A673 (cell line): Measurements from ENCODE around the gene VDAC1.

Source experiments
- EZH2 ChIP-seq: fragments of 200-600 bp; sonication (generic); IDR thresholded peaks from 2 replicates; pipeline ENCODE4 v1.6.1; 2017; ENCODE audit warnings: borderline replicate concordance, low read depth, mild to moderate bottlenecking, mixed read lengths, antibody characterized with exemption, low read length; ENCODE audit not compliant: poor library complexity, severe bottlenecking
- TF ChIP-seq, protein P1 (sequence below): fragments of 300-800, 200-600 bp; sonication (generic); conservative IDR thresholded peaks from 2 replicates; pipeline ENCODE4 v1.5.1; 2017; ENCODE audit warnings: low read depth, mild to moderate bottlenecking, antibody characterized with exemption, low read length, moderate library complexity, mixed read lengths

DNA sequence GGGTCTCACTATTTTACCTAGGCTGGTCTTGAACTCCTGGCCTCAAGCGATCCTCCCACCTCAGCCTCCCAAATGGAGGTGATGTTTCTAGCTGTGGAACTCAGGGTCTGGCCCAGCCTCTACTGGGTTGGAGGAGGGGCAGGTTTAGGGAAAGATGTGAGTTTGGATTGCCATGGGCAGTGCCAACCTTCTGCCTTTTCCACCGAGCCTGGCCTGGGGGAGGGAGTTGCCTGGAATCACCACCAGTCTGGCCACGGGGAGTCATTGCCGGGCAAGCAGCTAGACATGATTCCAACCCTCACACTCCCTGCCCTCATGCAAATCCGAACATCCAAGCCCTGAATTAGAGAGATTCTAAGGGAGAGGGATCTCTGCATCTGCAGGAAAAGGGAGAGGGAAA is 21.0 kb upstream of the VDAC1 start:
- TF ChIP-seq, protein P1, sequence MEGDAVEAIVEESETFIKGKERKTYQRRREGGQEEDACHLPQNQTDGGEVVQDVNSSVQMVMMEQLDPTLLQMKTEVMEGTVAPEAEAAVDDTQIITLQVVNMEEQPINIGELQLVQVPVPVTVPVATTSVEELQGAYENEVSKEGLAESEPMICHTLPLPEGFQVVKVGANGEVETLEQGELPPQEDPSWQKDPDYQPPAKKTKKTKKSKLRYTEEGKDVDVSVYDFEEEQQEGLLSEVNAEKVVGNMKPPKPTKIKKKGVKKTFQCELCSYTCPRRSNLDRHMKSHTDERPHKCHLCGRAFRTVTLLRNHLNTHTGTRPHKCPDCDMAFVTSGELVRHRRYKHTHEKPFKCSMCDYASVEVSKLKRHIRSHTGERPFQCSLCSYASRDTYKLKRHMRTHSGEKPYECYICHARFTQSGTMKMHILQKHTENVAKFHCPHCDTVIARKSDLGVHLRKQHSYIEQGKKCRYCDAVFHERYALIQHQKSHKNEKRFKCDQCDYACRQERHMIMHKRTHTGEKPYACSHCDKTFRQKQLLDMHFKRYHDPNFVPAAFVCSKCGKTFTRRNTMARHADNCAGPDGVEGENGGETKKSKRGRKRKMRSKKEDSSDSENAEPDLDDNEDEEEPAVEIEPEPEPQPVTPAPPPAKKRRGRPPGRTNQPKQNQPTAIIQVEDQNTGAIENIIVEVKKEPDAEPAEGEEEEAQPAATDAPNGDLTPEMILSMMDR: no peak
- no peak for TF ChIP-seq EZH2
